ENCODE results near the gene ZNF805. TPM values are rescaled to one million over a fixed set of nuclear protein-coding genes. Genes with fewer than 3 reads are reported as not detected.

The ZNF805 gene
- polyA plus RNA-seq, 12 donors, result 4.3 to 6.2 (median 5.6) TPM; not detected in 2

Other genes starting within 250 kb of the ZNF805 start
- gene USP29, start 120.6 kb upstream of the ZNF805 start, polyA plus RNA-seq (ENCODE audit: insufficient read length in 12 of 12), result not detected
- gene ZIM3, start 95.4 kb upstream of the ZNF805 start, polyA plus RNA-seq (ENCODE audit: insufficient read length in 12 of 12), result under 1 TPM in 1 of 12 donors, not detected in 11; 0.09 TPM
- not detected for gene DUXA, start 73.1 kb upstream of the ZNF805 start, polyA plus RNA-seq (ENCODE audit: insufficient read length in 12 of 12)
- 10 to 100 TPM in 9 of 12 donors, 1 to 10 TPM in 2, not detected in 1; 9.5 to 15.6 (median 14.1) TPM for gene ZNF264, start 49.1 kb upstream of the ZNF805 start, polyA plus RNA-seq (ENCODE audit: insufficient read length in 12 of 12)
- gene AURKC, start 9.6 kb upstream of the ZNF805 start, polyA plus RNA-seq (ENCODE audit: insufficient read length in 12 of 12), result 1 to 10 TPM in 7 of 12 donors, under 1 TPM in 3, not detected in 2; 0.62 to 2.2 (median 1.3) TPM
- 1 to 10 TPM in 10 of 12 donors, not detected in 2; 2.3 to 5.7 (median 3.7) TPM for gene ZNF460, start 39.9 kb downstream of the ZNF805 start, polyA plus RNA-seq (ENCODE audit: insufficient read length in 12 of 12)
- 1 to 10 TPM in 11 of 12 donors, not detected in 1; 4.7 to 7.1 (median 6.1) TPM for gene ZNF543, start 79.8 kb downstream of the ZNF805 start, polyA plus RNA-seq (ENCODE audit: insufficient read length in 12 of 12)
- gene ZNF304, start 110.6 kb downstream of the ZNF805 start, polyA plus RNA-seq (ENCODE audit: insufficient read length in 12 of 12), result 10 to 100 TPM in 7 of 12 donors, 1 to 10 TPM in 4, not detected in 1; 8.9 to 12.5 (median 10.2) TPM
- gene TRAPPC2B, start 122.9 kb downstream of the ZNF805 start, polyA plus RNA-seq (ENCODE audit: insufficient read length in 12 of 12), result 10 to 100 TPM in 10 of 12 donors, not detected in 2; 12.0 to 18.6 (median 15.0) TPM
- gene ZNF547, start 122.9 kb downstream of the ZNF805 start, polyA plus RNA-seq (ENCODE audit: insufficient read length in 12 of 12), result 1 to 10 TPM in 10 of 12 donors, not detected in 2; 2.2 to 6.1 (median 3.6) TPM
- 10 to 100 TPM in 11 of 12 donors, not detected in 1; 12.6 to 46.8 (median 20.3) TPM for gene ZNF548, start 149.2 kb downstream of the ZNF805 start, polyA plus RNA-seq (ENCODE audit: insufficient read length in 12 of 12)
- gene ZNF17, start 170.5 kb downstream of the ZNF805 start, polyA plus RNA-seq (ENCODE audit: insufficient read length in 12 of 12), result 10 to 100 TPM in 3 of 12 donors, 1 to 10 TPM in 8, not detected in 1; 6.3 to 16.4 (median 8.4) TPM
- gene ZNF749, start 194.7 kb downstream of the ZNF805 start, polyA plus RNA-seq (ENCODE audit: insufficient read length in 12 of 12), result 1 to 10 TPM in 11 of 12 donors, not detected in 1; 3.4 to 9.7 (median 7.6) TPM
- gene VN1R1, start 216.5 kb downstream of the ZNF805 start, polyA plus RNA-seq (ENCODE audit: insufficient read length in 12 of 12), result 1 to 10 TPM in 8 of 12 donors, under 1 TPM in 2, not detected in 2; 0.90 to 4.0 (median 1.6) TPM
- 10 to 100 TPM in 8 of 12 donors, 1 to 10 TPM in 2, not detected in 2; 9.2 to 17.3 (median 11.2) TPM for gene ZNF772, start 236.9 kb downstream of the ZNF805 start, polyA plus RNA-seq (ENCODE audit: insufficient read length in 12 of 12)
- gene ZNF419, start 247.1 kb downstream of the ZNF805 start, polyA plus RNA-seq (ENCODE audit: insufficient read length in 12 of 12), result 10 to 100 TPM in 7 of 12 donors, 1 to 10 TPM in 4, not detected in 1; 8.0 to 13.4 (median 10.2) TPM